ENCODE measurements around the gene GNAI1.

Gene GNAI1

DNA sequence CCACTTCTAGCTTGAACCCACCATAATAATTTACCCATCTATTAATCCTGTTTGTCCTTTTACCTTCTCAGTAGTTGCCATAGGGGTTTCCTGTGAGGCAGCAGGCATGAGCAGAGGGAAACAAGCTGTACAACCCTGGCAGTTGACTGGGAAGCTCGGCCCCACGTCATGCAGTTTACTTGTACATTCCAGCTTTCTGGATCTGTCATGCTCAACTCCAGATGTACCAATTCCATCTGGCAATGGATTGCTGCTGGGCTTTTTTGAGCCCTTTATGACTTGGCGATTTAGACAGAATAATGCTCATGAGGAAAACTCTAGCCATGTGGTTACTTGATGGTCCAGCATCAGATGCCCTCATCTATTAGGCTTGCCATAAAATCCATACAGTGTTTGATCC, 112.5 kb downstream of the GNAI1 start:
- no peak for TF ChIP-seq CTCF (IDR thresholded peaks at IDR 0.05)

DNA sequence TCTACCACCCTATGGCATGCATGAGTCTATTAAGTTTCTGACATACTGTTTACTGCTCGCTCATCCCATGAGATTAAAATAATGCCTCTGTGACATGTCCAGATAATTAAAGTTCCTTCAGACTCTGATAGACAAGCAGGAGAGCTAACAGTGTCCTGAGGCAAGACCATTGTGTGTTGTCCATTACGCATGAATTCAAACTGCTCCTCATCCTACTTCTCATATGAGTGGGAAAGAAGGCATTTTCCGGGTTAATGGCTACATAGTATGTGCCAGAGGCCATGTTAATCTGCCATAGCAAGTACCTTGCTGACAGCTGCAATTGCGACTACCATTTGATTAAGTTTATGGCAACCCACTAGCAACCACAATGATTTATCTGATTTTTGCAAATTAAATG, 113.3 kb downstream of the GNAI1 start:
- TF ChIP-seq CTCF (IDR thresholded peaks at IDR 0.05) = no peak

GRCh38 chr7:80249184-80249583, 114.6 kb downstream of the GNAI1 start:
- no peak for TF ChIP-seq CTCF (IDR thresholded peaks at IDR 0.05)

GRCh38 chr7:80249619-80250295, 115.1 kb downstream of the GNAI1 start:
- no peak for TF ChIP-seq CTCF (IDR thresholded peaks at IDR 0.05)

- no peak for TF ChIP-seq CTCF (IDR thresholded peaks at IDR 0.05)
Measured at GRCh38 chr7:80253237-80253636, 118.6 kb downstream of the GNAI1 start.

DNA sequence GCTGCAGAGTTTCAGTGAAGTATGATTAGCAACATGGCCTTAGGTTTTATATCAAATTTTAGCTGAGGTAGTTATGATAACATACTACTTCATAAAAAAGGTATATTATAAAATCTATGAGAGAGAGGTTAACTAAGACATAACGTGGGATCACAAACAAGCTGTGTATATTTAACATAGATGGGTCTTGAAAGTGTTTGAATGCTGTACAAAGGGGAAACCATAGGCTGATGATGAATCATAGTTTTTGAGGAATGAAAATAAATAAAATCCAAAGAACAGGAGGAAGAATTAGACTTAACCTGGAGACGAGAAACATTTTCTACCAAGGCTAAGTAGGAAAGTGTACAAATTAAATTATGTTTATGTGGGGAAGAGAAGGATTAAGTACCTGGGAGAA, 119.0 kb downstream of the GNAI1 start:
- TF ChIP-seq CTCF (IDR thresholded peaks at IDR 0.05) = no peak

- no peak for TF ChIP-seq CTCF (IDR thresholded peaks at IDR 0.05)
Measured at GRCh38 chr7:80255656-80256055, 121.0 kb downstream of the GNAI1 start.

- no peak for TF ChIP-seq CTCF (IDR thresholded peaks at IDR 0.05)
Measured at GRCh38 chr7:80257756-80258155, 123.1 kb downstream of the GNAI1 start.

Data from LNCAP (cell line).